Measurements from ENCODE around the gene GLRA2. TPM values are rescaled to one million over a fixed set of nuclear protein-coding genes. Genes with fewer than 3 reads are reported as not detected.
A peak's percentile ranks its signal among the peaks of the same experiment; 100 is the strongest.

The GLRA2 gene
- total and polyA plus RNA-seq, 8 donors, result 0.05 TPM; not detected in 7

DNA sequence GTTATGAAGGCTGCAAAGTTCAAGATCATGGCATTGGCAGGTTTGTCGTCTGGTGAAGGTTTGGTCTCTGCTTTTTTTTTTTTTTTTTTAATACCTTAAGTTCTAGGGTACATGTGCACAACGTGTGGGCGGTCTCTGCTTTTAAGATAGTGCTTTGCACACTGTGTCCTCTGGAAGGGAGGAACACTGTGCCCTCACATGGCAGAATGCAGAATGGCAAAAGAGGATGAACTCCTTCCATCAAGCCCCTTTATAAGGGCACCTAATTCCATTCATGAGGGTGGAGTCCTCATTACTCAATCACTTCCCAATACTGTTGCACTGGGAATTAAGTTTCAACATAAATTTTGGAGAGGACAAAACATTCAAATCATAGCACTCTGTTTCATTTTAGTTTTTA, 101.4 kb downstream of the GLRA2 start:
- intact Hi-C loops (cut with DNase I), result no loop called here
- no peak for ATAC-seq
- Histone ChIP-seq H3K9me3 (no peaks in the 10 kb centered on the region), H3K27me3 (peaks cover 0 to 9% (median 3%) of the 10 kb centered on the region in 4 donors), H3K4me1 (no peaks in the 10 kb centered on the region), H3K4me3 (no peak overlapping the region), H3K36me3 (no peaks in the 10 kb centered on the region), H3K27ac (no peak overlapping the region)
- DNase-seq, result no peak
- no peak for FAIRE-seq
- TF ChIP-seq, protein P1, sequence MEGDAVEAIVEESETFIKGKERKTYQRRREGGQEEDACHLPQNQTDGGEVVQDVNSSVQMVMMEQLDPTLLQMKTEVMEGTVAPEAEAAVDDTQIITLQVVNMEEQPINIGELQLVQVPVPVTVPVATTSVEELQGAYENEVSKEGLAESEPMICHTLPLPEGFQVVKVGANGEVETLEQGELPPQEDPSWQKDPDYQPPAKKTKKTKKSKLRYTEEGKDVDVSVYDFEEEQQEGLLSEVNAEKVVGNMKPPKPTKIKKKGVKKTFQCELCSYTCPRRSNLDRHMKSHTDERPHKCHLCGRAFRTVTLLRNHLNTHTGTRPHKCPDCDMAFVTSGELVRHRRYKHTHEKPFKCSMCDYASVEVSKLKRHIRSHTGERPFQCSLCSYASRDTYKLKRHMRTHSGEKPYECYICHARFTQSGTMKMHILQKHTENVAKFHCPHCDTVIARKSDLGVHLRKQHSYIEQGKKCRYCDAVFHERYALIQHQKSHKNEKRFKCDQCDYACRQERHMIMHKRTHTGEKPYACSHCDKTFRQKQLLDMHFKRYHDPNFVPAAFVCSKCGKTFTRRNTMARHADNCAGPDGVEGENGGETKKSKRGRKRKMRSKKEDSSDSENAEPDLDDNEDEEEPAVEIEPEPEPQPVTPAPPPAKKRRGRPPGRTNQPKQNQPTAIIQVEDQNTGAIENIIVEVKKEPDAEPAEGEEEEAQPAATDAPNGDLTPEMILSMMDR (IDR thresholded peaks at IDR 0.05), result no peak
- WGBS, 2 donors, result 33 to 34% methylated on average over 3 of the region's 3 CpGs

DNA sequence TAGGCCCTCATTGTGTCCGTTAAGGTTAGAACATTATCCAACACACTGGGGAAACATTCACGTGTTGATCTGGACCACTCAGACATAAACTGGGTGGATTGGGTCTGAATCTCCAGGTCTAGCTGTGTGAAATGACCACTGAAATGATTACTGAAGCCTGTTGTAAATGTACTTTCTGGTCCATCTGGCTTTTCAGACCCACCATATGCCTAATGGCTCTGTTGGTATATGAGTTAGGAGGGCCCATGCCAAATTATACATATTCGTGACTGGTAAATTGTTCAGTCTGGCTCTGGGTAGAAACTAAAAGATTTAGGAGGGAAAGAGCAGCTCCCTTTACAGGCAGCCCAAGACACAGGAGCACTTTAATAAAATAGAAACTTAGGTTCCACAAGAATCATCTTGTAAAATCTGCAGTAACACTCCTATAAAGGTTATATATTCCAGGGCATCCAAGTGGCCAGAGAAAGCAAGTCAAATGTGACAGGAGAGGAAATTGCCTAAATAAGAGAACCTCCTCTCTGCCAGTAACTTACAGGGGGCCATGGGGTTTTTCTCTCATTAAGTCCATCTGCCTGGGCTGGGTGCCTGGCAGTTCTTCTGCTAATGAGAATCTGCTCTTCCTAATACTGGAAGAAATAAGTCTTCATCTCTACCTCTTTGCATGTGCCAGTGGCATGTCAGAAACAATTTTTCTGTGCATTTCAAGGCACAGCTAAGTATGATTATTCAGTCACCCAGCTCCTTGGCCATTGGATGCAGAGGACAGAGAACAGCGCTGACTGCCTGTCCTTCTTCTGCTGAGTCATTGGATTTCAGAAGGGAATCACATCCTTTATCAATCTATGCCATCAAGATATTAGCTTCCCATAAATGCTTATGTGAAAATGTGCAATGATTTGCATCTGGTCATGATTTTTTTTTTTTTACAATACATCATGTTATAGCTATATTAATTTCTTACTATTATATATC, 112.6 kb downstream of the GLRA2 start:
- FAIRE-seq (no peak), ATAC-seq (no peak), DNase-seq (no peak)
- no peak overlapping the region for H3K4me3 ChIP-seq
- intact Hi-C loops (cut with DNase I), result no loop called here
- H3K36me3 ChIP-seq, result no peaks in the 10 kb centered on the region
- TF ChIP-seq, protein P1 (IDR thresholded peaks at IDR 0.05), result no peak
- H3K27ac ChIP-seq, result no peak overlapping the region
- no peaks in the 10 kb centered on the region for H3K9me3 ChIP-seq
- no peaks in the 10 kb centered on the region for H3K4me1 ChIP-seq
- peaks cover 0 to 4% (median 0%) of the 10 kb centered on the region in 4 donors for H3K27me3 ChIP-seq
- WGBS, 2 donors, result 64 to 75% methylated on average over 4 of the region's 4 CpGs

DNA sequence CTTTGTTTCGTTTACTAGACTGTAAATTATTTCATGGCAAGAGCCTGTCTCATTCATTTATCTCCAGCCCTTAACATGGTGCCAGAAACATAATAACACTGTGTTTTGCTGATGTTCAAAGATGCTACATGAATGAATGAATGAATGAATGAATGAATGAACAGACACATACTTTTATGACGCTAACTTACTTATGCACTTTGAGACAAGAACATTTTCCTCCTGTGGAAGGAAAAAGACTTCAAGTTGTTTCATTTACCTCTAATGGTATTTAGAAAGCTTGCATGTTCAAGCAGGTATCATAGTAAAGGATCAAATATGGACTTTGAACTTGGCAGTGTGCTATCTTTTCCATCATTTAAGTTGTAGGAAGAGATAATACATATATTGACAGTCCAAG, 131.6 kb downstream of the GLRA2 start:
- intact Hi-C loops (cut with DNase I), result no loop called here
- Histone ChIP-seq H3K27me3 (peaks cover 0 to 4% (median 0%) of the 10 kb centered on the region in 4 donors), H3K9me3 (no peaks in the 10 kb centered on the region), H3K4me3 (no peak overlapping the region), H3K27ac (no peak overlapping the region), H3K4me1 (peaks cover 0 to 4% (median 0%) of the 10 kb centered on the region in 3 donors), H3K36me3 (no peaks in the 10 kb centered on the region)
- ATAC-seq (no peak), FAIRE-seq (peak; percentile 81), DNase-seq (no peak)
- TF ChIP-seq, protein P1 (IDR thresholded peaks at IDR 0.05), result no peak
- 61 to 73% methylated on average over 2 of the region's 2 CpGs for WGBS, 2 donors

DNA sequence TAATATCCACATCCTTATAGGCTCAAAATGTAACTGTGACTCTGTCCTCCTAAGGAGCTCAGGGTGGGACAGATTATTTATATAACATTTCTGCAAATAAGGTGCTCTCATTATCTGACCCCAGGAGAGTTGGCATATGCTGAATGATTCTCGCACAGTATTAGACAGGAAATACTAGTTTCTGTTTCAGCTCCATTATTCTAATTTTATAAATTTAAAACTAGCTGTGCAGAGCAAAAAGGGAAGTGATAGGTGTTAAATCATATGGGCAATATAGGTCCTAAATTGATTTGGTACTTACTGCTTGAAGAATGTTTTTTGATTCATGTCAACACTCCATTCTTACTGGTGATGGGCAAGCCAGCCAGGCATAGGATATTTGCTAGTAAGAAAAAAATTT, 141.5 kb downstream of the GLRA2 start:
- Histone ChIP-seq H3K36me3 (no peaks in the 10 kb centered on the region), H3K4me1 (no peaks in the 10 kb centered on the region), H3K4me3 (no peak overlapping the region), H3K27me3 (no peaks in the 10 kb centered on the region), H3K9me3 (no peaks in the 10 kb centered on the region), H3K27ac (no peak overlapping the region)
- DNase-seq, result no peak
- TF ChIP-seq, protein P1 (IDR thresholded peaks at IDR 0.05), result no peak
- intact Hi-C loops (cut with DNase I), result no loop called here
- no peak for ATAC-seq
- WGBS, 2 donors, result 81 to 85% methylated on average over 1 of the region's 1 CpG
- peak; percentile 13 for FAIRE-seq
